DMS153 (cell line): Measurements from ENCODE around the gene NAT8L.

ENCODE experiments used
- DNase-seq: peaks from one replicate; lab custom pipeline; 2025; lab: John Stamatoyannopoulos, UW

NAT8L gene

GRCh38 chr4:2095236-2096072 lies 36.3 kb downstream of the NAT8L start:
- no peak for DNase-seq

- DNase-seq, result no peak
These were observed 37.0 kb downstream of the NAT8L start for GRCh38 chr4:2096073-2096609.

GRCh38 chr4:2101346-2102044 lies 42.4 kb downstream of the NAT8L start:
- DNase-seq, result no peak

- no peak for DNase-seq
These were observed 43.1 kb downstream of the NAT8L start for GRCh38 chr4:2102045-2102883.

- no peak for DNase-seq
These were observed 44.2 kb downstream of the NAT8L start for GRCh38 chr4:2103127-2103842.

GRCh38 chr4:2103843-2104547 lies 44.9 kb downstream of the NAT8L start:
- no peak for DNase-seq

- no peak for DNase-seq
These were observed 45.6 kb downstream of the NAT8L start for GRCh38 chr4:2104556-2105345.

GRCh38 chr4:2105559-2105958 lies 46.4 kb downstream of the NAT8L start:
- no peak for DNase-seq

GRCh38 chr4:2116687-2117400 lies 57.7 kb downstream of the NAT8L start:
- DNase-seq, result no peak
